Stimulated activated CD8-positive, alpha-beta memory T cell treated with anti-CD3 and anti-CD28 coated beads, Interleukin-15, amount 100 ng/mL, for 48 hours (primary cell): ENCODE data around the gene OAT.

Experiments used
- DNase-seq, 2 donors: peaks; one replicate each; pipeline ENCODE4 v3.0.0-alpha.2; 2020; ENCODE audit warnings: low read depth in 2 of 2

The OAT gene

DNA sequence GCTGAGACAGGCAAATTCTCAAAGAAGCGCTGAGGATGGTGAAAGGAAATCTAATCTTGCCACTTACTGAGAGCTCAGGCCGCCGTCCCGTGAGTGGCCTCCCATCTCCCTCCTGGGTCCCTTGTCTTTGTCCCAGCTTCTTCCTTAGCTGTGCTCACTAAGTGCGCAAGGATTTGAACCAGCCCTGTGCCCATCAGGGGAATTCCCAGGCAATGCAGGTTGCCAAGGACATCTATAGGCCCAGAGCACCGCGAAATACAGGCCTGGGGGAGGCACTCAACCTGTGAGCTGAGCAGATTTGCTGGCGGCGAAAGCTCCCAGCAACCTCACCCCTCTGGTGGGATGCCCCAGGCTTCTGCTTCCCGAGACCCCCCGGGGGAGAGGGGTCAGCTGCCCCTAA is 64.8 kb downstream of the OAT start:
- no peak for DNase-seq

DNA sequence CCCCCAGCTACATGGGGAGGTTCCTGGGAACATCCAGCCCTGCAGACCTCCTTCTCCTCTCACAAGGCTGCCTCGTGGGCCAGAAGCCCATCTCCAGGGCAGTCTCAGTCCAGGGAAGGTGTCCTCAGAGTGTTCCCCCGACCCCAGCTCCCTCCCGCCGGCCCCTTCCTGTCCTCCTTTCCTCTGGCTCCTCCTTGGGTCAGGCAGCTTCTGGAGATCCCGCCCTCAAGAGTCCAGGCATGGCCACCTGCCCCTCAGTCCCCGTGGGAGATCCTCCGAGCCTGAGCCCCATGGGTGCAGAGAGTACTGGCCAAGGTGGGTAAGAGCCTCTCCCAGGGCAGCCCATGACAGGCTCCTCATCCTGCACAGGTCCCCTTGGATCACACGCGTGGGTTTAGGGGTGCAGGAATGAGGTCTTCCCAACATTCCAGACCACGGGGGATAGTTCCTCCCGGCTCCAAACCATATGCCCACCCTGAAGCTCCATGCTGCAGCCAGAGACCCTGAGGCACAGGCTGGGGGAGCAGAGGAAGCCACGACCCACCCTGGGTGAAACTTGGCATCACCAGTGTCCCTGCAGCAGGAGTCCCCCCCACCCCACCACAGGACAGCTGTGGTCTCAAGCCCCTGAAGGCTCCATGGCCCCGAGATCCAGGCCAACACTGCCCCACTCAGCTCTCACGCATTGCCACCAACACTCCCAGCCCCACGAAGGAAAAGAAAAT is 65.5 kb downstream of the OAT start:
- DNase-seq: no peak

DNA sequence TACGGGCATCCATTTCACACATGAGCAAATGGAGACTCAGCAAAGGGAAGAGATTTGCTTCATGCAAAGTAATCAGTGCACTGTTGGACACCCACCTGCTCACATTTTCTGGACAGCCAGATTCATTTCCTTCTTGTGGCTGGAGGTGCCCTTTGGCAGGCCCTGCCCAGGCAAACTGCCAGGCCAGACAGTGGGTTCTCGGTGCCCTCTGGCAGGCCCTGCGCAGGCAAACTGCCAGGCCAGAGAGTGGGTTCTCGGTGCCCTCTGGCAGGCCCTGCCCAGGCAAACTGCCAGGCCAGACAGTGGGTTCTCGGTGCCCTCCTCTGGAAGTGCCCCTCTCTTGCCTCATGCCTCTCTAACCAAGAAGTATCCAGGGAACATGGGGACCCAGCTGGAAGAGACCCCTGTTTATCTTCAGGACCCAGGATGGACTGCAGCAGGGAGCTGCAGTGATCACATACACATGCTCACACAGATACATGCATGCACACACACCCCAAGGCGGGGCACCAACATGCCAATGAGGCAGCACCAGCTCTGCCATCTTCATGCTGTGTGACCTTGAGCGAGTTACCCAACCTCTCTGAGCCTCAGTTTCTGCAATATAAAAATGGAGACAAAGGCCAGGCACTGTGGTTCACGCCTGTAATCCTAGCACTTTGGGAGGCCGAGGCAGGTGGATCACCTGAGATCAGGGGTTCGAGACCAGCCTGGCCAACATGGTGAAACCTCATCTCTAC is 67.1 kb downstream of the OAT start:
- no peak for DNase-seq

DNA sequence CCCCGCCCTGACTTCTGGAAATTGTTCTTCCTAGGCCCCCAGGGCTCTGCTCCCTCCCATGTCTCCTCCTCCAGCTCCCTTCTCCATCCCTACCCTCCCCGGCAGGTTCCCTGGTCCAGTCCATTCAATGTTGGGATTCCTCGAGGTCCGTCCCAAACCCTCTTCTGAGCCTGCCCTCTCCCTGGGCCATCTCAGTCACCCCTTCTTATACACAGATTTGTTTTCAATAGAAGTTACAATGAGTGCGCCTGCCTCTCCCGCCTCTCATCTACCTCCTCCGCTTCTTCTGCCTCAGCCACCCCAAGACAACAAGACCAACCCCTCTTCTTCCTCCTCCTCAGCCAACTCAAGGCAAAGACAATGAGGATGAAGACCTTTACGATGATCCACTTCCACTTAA is 67.9 kb downstream of the OAT start:
- no peak for DNase-seq

DNA sequence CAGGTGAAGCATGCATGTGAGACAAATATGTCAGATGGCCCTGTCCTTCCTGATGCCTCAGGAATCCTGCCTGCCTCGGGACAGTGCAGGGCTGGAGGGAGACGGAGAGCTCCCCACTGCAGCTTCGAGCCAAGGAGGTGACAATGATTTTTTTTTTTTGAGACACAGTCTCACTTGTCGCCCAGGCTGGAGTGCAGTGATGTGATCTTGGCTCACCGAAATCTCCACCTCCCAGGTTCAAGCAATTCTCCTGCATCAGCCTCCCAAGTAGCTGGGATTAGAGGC is 68.8 kb downstream of the OAT start:
- no peak for DNase-seq

DNA sequence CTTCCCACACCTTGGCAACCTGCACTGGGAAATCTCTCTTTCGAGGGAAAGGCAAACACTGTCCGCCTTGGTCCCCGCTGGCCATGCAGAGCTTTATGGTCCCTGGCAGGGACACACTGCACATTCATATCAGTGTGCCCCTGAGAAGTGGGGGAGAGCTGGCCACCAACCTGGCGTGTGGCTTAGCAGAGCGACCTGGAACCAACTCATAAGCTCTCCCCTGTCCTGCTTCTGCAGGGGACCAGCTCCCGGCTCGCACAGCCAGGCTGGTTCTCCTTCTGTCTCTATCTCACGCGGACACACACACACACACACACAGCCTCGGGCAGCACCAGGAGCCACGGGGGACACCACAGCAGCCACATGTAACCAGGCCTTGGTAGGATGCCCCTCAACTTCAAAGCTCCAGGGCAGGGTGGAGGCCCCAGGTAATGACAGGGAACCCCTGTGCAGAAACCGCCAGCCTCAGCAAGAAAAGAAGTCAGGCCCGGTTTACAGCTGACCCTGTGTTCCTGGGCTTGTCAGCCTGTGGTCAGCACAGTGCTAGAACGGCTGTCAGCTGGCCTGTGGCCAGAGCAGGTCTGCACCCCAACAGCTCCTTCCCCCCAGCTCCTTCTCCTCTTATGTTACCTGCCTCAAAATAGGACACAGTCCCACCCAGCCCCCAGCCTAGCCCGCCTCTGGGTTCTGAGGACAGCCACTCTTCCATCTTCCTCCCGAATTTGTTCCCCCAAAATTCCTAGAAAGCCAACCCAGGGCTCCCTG is 69.3 kb downstream of the OAT start:
- DNase-seq: no peak

DNA sequence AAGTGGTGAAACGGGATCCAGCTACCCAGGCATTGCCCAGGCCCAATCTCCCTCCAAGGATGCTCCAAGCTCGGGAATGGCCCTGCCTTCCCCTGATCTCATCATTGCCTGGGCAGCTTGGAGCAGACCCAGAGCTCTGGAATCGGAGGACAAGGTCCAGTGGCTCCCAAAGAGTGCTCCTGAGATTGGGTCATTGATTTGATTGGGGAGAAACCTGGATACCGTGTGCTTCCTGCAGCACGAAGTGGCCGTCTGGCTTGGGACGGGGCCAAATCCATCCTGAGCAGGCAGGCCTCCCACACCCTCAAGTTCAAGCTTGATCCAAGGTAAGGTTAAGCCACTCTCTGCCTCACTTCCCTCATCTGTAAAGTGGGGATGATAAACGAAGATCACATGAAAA is 69.9 kb downstream of the OAT start:
- no peak for DNase-seq

DNA sequence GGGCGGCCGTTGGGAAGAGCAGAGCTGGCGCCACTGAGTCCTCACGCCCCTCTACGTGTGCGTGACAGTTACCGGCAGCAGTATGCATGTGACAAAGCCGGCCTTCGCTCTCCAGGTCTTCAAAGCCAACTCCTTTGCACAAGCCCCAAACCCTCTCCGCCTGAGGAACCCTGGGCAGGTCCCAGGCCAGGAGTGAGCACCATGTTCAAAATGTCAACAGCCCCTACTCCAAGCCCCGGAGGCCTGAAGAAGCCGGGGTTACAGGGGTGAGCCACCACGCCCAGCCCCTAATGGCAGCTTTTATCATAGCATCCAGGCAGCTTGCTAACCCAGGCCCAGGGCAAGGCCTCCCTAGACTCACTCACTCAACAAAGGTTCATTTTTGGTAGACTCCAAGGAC is 70.8 kb downstream of the OAT start:
- DNase-seq: no peak
